ENCODE results near the gene OOSP3. TPM values are rescaled to one million over a fixed set of nuclear protein-coding genes. Genes with fewer than 3 reads are reported as not detected.

Gene OOSP3
- total RNA-seq, 2 experiments from 2014 or later: not detected

GRCh38 chr11:59839615-59840014 is 39.0 kb upstream of the OOSP3 start:
- TF ChIP-seq CTCF (IDR thresholded peaks at IDR 0.05): no peak
- CTCF ChIA-PET: no interaction called here
- POLR2A ChIA-PET: no interaction called here
- H3K27ac Mint-ChIP-seq: no peak overlapping the region
- no peaks in the 10 kb centered on the region for H3K9me3 Mint-ChIP-seq
- Histone ChIP-seq H3K9me3 (ENCODE audit: control insufficient read depth in 1 of 2, insufficient read depth in 1 of 2, low read length in 2 of 2) (no peaks in the 10 kb centered on the region), H3K27me3 (ENCODE audit: control insufficient read depth in 1 of 2, insufficient read depth in 2 of 2, low read length in 2 of 2) (no peaks in the 10 kb centered on the region), H3K27ac (ENCODE audit: low read depth in 1 of 2, low read length in 2 of 2) (no peak overlapping the region), H3K4me1 (ENCODE audit: insufficient read depth, low read length) (no peaks in the 10 kb centered on the region), H3K36me3 (ENCODE audit: insufficient read depth, low read length) (no peaks in the 10 kb centered on the region), H3K4me3 (ENCODE audit: low read length) (no peak overlapping the region)
- no peaks in the 10 kb centered on the region for H3K4me1 Mint-ChIP-seq (ENCODE audit: low read depth)
- intact Hi-C loops (cut with DNase I, micrococcal nuclease): no loop called here
- no peaks in the 10 kb centered on the region for H3K36me3 Mint-ChIP-seq (ENCODE audit: low read depth)
- peaks cover 31% of the 10 kb centered on the region for H3K27me3 Mint-ChIP-seq
- ATAC-seq (ENCODE audit: poor library complexity) (no peak), DNase-seq (no peak)
- no peak overlapping the region for H3K4me3 Mint-ChIP-seq

GRCh38 chr11:59841514-59841913 is 37.1 kb upstream of the OOSP3 start:
- no peak for TF ChIP-seq CTCF (IDR thresholded peaks at IDR 0.05)
- H3K27ac Mint-ChIP-seq: no peak overlapping the region

GRCh38 chr11:59842316-59842715 is 36.3 kb upstream of the OOSP3 start:
- H3K36me3 Mint-ChIP-seq (ENCODE audit: low read depth): no peaks in the 10 kb centered on the region
- H3K4me1 Mint-ChIP-seq (ENCODE audit: low read depth): no peaks in the 10 kb centered on the region
- Histone ChIP-seq H3K4me3 (ENCODE audit: low read length) (no peak overlapping the region), H3K4me1 (ENCODE audit: insufficient read depth, low read length) (no peaks in the 10 kb centered on the region), H3K9me3 (ENCODE audit: control insufficient read depth in 1 of 2, insufficient read depth in 1 of 2, low read length in 2 of 2) (no peaks in the 10 kb centered on the region), H3K36me3 (ENCODE audit: insufficient read depth, low read length) (no peaks in the 10 kb centered on the region), H3K27ac (ENCODE audit: low read depth in 1 of 2, low read length in 2 of 2) (no peak overlapping the region), H3K27me3 (ENCODE audit: control insufficient read depth in 1 of 2, insufficient read depth in 2 of 2, low read length in 2 of 2) (no peaks in the 10 kb centered on the region)
- TF ChIP-seq CTCF (IDR thresholded peaks at IDR 0.05): no peak
- H3K27ac Mint-ChIP-seq: no peak overlapping the region
- peaks cover 18% of the 10 kb centered on the region for H3K27me3 Mint-ChIP-seq
- intact Hi-C loops (cut with DNase I, micrococcal nuclease): no loop called here
- CTCF ChIA-PET: interaction anchor here (1.2 kb wide), 1 partner anchor 9 kb away, joined by 3 read pairs; no protein-coding TSS in a partner anchor
- no peak overlapping the region for H3K4me3 Mint-ChIP-seq
- ATAC-seq (ENCODE audit: poor library complexity) (no peak), DNase-seq (no peak)
- no peaks in the 10 kb centered on the region for H3K9me3 Mint-ChIP-seq
- POLR2A ChIA-PET: no interaction called here

More at GRCh38 chr11:59841514-59841913, 37.1 kb upstream of the OOSP3 start:
- no peak overlapping the region for H3K4me3 Mint-ChIP-seq
- intact Hi-C loops (cut with DNase I, micrococcal nuclease): no loop called here
- no peak overlapping the region for H3K27ac ChIP-seq (ENCODE audit: low read depth in 1 of 2, low read length in 2 of 2)
- H3K36me3 ChIP-seq (ENCODE audit: insufficient read depth, low read length): no peaks in the 10 kb centered on the region
- no peaks in the 10 kb centered on the region for H3K9me3 Mint-ChIP-seq
- H3K4me1 Mint-ChIP-seq (ENCODE audit: low read depth): no peaks in the 10 kb centered on the region
- H3K4me3 ChIP-seq (ENCODE audit: low read length): no peak overlapping the region
- ATAC-seq (ENCODE audit: poor library complexity) (no peak), DNase-seq (no peak)
- CTCF ChIA-PET: interaction anchor here (1.2 kb wide), 1 partner anchor 9 kb away, joined by 3 read pairs; no protein-coding TSS in a partner anchor
- no peaks in the 10 kb centered on the region for H3K9me3 ChIP-seq (ENCODE audit: control insufficient read depth in 1 of 2, insufficient read depth in 1 of 2, low read length in 2 of 2)
- peaks cover 26% of the 10 kb centered on the region for H3K27me3 Mint-ChIP-seq
- no peaks in the 10 kb centered on the region for H3K27me3 ChIP-seq (ENCODE audit: control insufficient read depth in 1 of 2, insufficient read depth in 2 of 2, low read length in 2 of 2)
- H3K36me3 Mint-ChIP-seq (ENCODE audit: low read depth): no peaks in the 10 kb centered on the region
- no peaks in the 10 kb centered on the region for H3K4me1 ChIP-seq (ENCODE audit: insufficient read depth, low read length)
- POLR2A ChIA-PET: no interaction called here
